Prostate gland (tissue), 2 donors: ENCODE results near the gene ZFAND4.

Experiments
- POLR2A ChIP-seq: fragments of 450-650 bp; IDR thresholded peaks from one replicate; pipeline ENCODE4 v1.6.1; 2016; ENCODE audit warnings: antibody characterized with exemption, mild to moderate bottlenecking
- POLR2AphosphoS5 ChIP-seq: sonication (generic); formaldehyde crosslinking; IDR thresholded peaks from one replicate; pipeline ENCODE4 v1.6.1; 2017; ENCODE audit warnings: antibody characterized with exemption
- TF ChIP-seq, protein P1 (sequence below), 4 experiments: fragments of 200-600 bp in 2 of 4; fragments of 450-650 bp in 2 of 4; sonication (generic) in 2 of 4; IDR thresholded peaks; 1 replicate in 3 of 4; 2 replicates in 1 of 4; pipeline ENCODE4 v1.5.1; 2016 to 2019; ENCODE audit warnings: antibody characterized with exemption in 4 of 4, mild to moderate bottlenecking in 2 of 4, moderate library complexity in 2 of 4

DNA sequence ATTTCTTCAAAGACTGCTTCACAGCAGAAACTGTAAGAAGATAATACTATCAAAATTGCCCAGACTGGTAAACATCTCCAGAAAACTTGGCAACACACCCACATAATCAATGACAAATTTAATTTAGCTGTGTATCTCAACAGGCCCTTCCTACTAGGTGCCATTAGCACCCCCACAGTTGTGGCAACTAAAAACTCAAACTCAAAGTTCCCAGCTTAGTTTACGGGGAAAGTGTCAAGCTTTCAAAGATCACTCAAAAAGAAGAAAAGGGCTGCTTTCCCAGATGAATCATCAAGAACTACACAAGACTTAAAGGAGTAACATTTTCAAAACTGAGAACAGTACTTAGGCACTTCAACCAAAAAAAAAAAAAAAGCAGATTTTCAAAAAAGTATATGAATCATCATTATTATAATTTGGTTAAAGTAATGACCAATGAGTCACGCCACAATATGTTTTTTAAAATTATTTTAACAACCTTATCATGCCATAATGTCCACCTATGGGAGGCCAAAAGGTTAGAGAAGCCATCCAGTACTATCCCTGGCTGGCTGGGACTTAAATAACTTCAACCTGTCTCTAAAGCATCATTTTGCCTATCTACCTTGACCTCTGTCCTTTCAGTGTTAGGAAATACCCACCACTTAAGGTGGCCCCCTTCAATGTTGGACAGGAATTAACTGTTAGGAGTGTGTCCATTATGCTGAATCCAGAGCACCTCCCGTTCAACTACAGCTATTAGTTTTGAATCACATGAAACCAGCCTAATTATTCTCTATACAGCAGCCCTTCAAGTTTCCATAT lies 90.8 kb downstream of the ZFAND4 start:
- TF ChIP-seq, protein P1, sequence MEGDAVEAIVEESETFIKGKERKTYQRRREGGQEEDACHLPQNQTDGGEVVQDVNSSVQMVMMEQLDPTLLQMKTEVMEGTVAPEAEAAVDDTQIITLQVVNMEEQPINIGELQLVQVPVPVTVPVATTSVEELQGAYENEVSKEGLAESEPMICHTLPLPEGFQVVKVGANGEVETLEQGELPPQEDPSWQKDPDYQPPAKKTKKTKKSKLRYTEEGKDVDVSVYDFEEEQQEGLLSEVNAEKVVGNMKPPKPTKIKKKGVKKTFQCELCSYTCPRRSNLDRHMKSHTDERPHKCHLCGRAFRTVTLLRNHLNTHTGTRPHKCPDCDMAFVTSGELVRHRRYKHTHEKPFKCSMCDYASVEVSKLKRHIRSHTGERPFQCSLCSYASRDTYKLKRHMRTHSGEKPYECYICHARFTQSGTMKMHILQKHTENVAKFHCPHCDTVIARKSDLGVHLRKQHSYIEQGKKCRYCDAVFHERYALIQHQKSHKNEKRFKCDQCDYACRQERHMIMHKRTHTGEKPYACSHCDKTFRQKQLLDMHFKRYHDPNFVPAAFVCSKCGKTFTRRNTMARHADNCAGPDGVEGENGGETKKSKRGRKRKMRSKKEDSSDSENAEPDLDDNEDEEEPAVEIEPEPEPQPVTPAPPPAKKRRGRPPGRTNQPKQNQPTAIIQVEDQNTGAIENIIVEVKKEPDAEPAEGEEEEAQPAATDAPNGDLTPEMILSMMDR (IDR thresholded peaks at IDR 0.05) = no peak
- TF ChIP-seq POLR2AphosphoS5 (no peak), POLR2A (no peak)
